Upper lobe of right lung (tissue), 1 donor: Measurements from ENCODE around the gene VDR. TPM values are rescaled to one million over a fixed set of nuclear protein-coding genes. Genes with fewer than 3 reads are reported as not detected.

Source experiments
- ATAC-seq: fragments of 200-7000 bp; cut with Tn5 transposase; one replicate; pipeline ENCODE4 v1.9.1; 2020; ENCODE audit warnings: mild to moderate bottlenecking, moderate library complexity
- DNase-seq: peaks from one replicate; pipeline ENCODE4 v3.0.0-alpha.2; 2020
- H3K27ac ChIP-seq: fragments of 200-600 bp; one replicate; pipeline ENCODE4 v1.8.0; 2022
- H3K27me3 ChIP-seq: fragments of 200-600 bp; one replicate; pipeline ENCODE4 v1.8.0; 2022; ENCODE audit warnings: mild to moderate bottlenecking
- H3K36me3 ChIP-seq: fragments of 200-600 bp; one replicate; pipeline ENCODE4 v1.8.0; 2022
- H3K4me1 ChIP-seq: fragments of 200-600 bp; one replicate; pipeline ENCODE4 v1.8.0; 2022
- H3K4me3 ChIP-seq: fragments of 200-600 bp; one replicate; pipeline ENCODE4 v1.8.0; 2022; ENCODE audit warnings: mild to moderate bottlenecking
- H3K9me3 ChIP-seq: fragments of 200-600 bp; one replicate; pipeline ENCODE4 v1.8.0; 2022
- CTCF ChIP-seq: fragments of 200-600 bp; IDR thresholded peaks from one replicate; pipeline ENCODE4 v1.8.0; 2022; ENCODE audit warnings: antibody characterized with exemption
- intact Hi-C: fragments of 100-400 bp; cut with DNase I; formaldehyde crosslinking; loops from one replicate; pipeline ENCODE4 v1.11.0; 2022
- total RNA-seq: library from RNA; stranded (reverse); fragmentation: NEBNext Ultra II Directional; extraction: Animal tissue kit (Norgen Biotek cat#: 25700); gene quantifications from one replicate; pipeline ENCODE4 v1.2.1, GENCODE V29; 2021
- donor health status: DM: no; HTN: yes; CAD: no; lungs with severe emphysema.

VDR gene
- total RNA-seq, 1 donor from 2014 or later: 28.7 TPM

DNA sequence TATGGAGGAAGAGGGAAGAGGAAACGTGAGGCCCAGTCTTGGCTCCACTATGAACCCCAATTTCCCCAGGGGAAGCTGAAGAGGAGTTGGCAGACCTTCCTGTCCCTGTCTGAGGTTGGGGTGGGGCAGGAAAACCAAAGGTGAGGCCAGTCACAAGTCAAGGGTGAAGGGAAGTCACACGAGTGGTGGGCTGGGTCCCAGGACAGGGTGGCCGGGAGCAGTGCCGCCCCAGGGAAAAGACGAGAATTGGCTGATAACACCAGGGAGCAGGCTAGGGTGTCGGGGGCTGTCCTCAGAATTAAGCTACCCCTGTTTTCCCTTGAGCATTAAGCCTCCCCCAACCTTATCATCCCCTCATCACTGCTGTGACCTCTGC lies 3.1 kb downstream of the VDR start:
- no peak overlapping the region for H3K4me3 ChIP-seq
- no peaks in the 10 kb centered on the region for H3K9me3 ChIP-seq
- ATAC-seq: no peak
- H3K27ac ChIP-seq: no peak overlapping the region
- H3K36me3 ChIP-seq: no peaks in the 10 kb centered on the region
- peaks cover 45% of the 10 kb centered on the region for H3K4me1 ChIP-seq
- no peaks in the 10 kb centered on the region for H3K27me3 ChIP-seq
- intact Hi-C loops: no loop called here
- no peak for TF ChIP-seq CTCF
- DNase-seq: no peak

DNA sequence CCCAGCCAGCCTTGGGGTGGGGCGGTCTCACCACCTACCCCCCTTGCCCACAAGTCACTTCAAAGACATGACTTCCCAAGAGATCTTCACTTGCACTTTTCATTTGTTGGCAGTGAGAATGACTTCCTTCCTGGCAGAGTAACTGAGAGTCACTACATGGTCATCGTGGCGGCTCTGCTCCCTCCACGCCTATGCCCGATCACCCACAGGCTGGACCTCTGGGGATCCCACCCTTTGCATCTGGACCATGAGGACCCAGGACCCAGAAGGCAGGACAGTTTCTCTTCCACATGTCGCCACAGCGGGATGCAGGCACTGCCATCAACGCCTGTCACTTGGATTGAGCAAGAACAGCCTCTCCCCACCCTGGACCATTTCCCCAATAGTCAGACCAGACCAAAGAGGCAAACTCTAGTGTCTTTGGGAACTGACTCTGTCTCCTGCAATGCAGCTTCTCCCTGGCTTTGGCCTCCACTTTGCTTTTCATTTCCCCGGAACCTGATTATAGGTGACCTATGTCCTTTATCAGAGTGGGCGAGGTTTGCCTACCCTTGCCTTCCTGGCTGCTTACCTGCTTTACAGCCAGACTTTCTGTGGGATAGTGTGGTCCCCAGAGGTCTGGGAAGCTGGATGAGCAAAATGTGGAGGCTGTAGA lies 3.6 kb downstream of the VDR start:
- intact Hi-C loops: no loop called here
- peaks cover 45% of the 10 kb centered on the region for H3K4me1 ChIP-seq
- H3K36me3 ChIP-seq: no peaks in the 10 kb centered on the region

DNA sequence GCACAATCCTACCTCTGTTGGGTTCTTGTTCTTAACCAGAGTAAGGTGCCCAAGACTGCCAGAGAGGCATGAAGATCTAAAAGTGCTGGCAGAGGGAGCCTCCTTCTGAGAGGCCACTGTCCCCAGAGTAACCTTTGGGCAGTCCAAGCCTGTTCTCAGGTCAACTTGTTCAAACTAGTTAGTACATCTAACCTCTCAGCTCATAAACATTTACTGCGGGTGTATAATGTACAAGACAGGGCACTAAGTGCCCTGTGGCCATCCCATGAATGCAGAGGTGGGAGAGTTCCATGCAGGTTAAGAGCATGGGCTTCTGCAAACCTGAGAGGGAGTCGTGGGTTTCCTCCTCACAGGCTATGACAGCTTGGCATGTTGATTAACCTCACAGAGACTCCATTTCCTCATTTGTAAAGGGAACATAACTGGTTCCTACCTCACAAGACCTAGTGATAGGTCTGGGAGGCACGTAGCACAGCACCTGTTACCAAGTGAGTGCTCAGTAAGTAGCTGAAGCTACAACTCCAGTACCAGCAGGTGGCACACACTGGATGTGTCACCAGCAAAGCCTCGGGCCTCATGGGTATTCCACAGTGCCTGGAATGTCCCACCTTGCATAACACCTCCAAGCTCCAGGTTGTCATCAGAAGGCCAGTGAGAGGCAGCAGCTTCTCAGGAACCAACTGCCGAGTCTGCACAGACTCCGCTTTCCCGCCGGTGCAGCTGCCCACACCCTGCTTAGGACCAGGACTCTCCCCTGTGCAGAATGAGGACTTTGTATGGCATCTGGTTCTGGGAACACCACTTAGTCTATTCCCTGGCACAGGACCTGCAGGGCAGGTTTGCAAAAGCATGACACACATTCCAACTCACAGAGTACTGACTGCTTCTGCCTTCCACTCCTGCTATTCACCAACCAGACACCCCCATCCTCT lies 4.4 kb downstream of the VDR start:
- DNase-seq (peak; percentile 76), ATAC-seq (peak; percentile 58)
- no peak overlapping the region for H3K27ac ChIP-seq
- no peaks in the 10 kb centered on the region for H3K9me3 ChIP-seq
- no peaks in the 10 kb centered on the region for H3K27me3 ChIP-seq
- H3K4me3 ChIP-seq: no peak overlapping the region
- intact Hi-C loops: no loop called here
- no peaks in the 10 kb centered on the region for H3K36me3 ChIP-seq
- peak; percentile 18 for TF ChIP-seq CTCF
- H3K4me1 ChIP-seq: peaks cover 42% of the 10 kb centered on the region

More for the DNA sequence above, 3.6 kb downstream of the VDR start:
- Histone ChIP-seq H3K9me3 (no peaks in the 10 kb centered on the region), H3K27me3 (no peaks in the 10 kb centered on the region), H3K27ac (no peak overlapping the region), H3K4me3 (no peak overlapping the region)
- ATAC-seq (no peak), DNase-seq (no peak)
- no peak for TF ChIP-seq CTCF

- DNase-seq: no peak
- no peaks in the 10 kb centered on the region for H3K9me3 ChIP-seq
- intact Hi-C loops: no loop called here
- no peaks in the 10 kb centered on the region for H3K27me3 ChIP-seq
- H3K4me1 ChIP-seq: peaks cover 38% of the 10 kb centered on the region
- H3K27ac ChIP-seq: no peak overlapping the region
- H3K36me3 ChIP-seq: no peaks in the 10 kb centered on the region
- ATAC-seq: no peak
- TF ChIP-seq CTCF: no peak
- no peak overlapping the region for H3K4me3 ChIP-seq
Measured at GRCh38 chr12:47899466-47899865, 5.3 kb downstream of the VDR start.

GRCh38 chr12:47896633-47897032 lies 8.2 kb downstream of the VDR start:
- Histone ChIP-seq H3K4me1 (peaks cover 27% of the 10 kb centered on the region), H3K36me3 (no peaks in the 10 kb centered on the region), H3K27ac (no peak overlapping the region), H3K9me3 (no peaks in the 10 kb centered on the region), H3K27me3 (no peaks in the 10 kb centered on the region), H3K4me3 (no peak overlapping the region)
- intact Hi-C loops: no loop called here
- no peak for TF ChIP-seq CTCF
- ATAC-seq: no peak
- DNase-seq: no peak
